Neural crest cell (in vitro differentiated cells): Measurements from ENCODE around the gene SHANK3. TPM values are rescaled to one million over a fixed set of nuclear protein-coding genes. Genes with fewer than 3 reads are reported as not detected.
A peak's percentile ranks its signal among the peaks of the same experiment; 100 is the strongest.

Source experiments
- DNase-seq: peaks from one replicate; pipeline ENCODE4 v3.0.0; 2021; ENCODE audit warnings: low read depth, mixed read lengths, low spot score
- H3K27ac Mint-ChIP-seq: one replicate; pipeline ENCODE4 v1.8.0; 2021; ENCODE audit warnings: mild to moderate bottlenecking, mixed read lengths; ENCODE audit not compliant: unreplicated experiment
- H3K27me3 Mint-ChIP-seq: 2 replicates; pipeline ENCODE4 v1.8.0; 2021; ENCODE audit warnings: low read depth, mild to moderate bottlenecking, mixed read lengths
- H3K36me3 Mint-ChIP-seq: 2 replicates; pipeline ENCODE4 v1.8.0; 2021; ENCODE audit warnings: low read depth, mild to moderate bottlenecking, mixed read lengths
- H3K4me1 Mint-ChIP-seq: 2 replicates; pipeline ENCODE4 v1.8.0; 2021; ENCODE audit warnings: mixed read lengths
- H3K4me3 Mint-ChIP-seq: one replicate; pipeline ENCODE4 v1.8.0; 2021; ENCODE audit warnings: mild to moderate bottlenecking, mixed read lengths
- H3K9me3 Mint-ChIP-seq: 2 replicates; pipeline ENCODE4 v1.8.0; 2021; ENCODE audit warnings: mixed read lengths
- CTCF ChIP-seq: fragments of 200-600 bp; sonication (generic); conservative IDR thresholded peaks from 2 replicates; pipeline ENCODE4 v1.5.0; 2021; ENCODE audit warnings: antibody characterized with exemption, mild to moderate bottlenecking
- total RNA-seq: library from RNA; stranded (reverse); gene quantifications from 2 replicates; pipeline ENCODE4 v1.2.1, GENCODE V29; 2021

The SHANK3 gene
- total RNA-seq, 1 donor from 2014 or later: 15.4 TPM

GRCh38 chr22:50712341-50713007 lies 39.9 kb downstream of the SHANK3 start:
- Mint-ChIP-seq H3K27me3 (peaks cover 4% of the 10 kb centered on the region), H3K36me3 (peaks cover 12% of the 10 kb centered on the region), H3K4me3 (no peak overlapping the region), H3K27ac (no peak overlapping the region), H3K9me3 (no peaks in the 10 kb centered on the region), H3K4me1 (peaks cover 21% of the 10 kb centered on the region)
- no peak for TF ChIP-seq CTCF
- no peak for DNase-seq

- Mint-ChIP-seq H3K36me3 (peaks cover 13% of the 10 kb centered on the region), H3K4me3 (peak overlapping the region; percentile 3), H3K9me3 (no peaks in the 10 kb centered on the region), H3K4me1 (peaks cover 21% of the 10 kb centered on the region), H3K27me3 (peaks cover 9% of the 10 kb centered on the region), H3K27ac (no peak overlapping the region)
- no peak for TF ChIP-seq CTCF
- no peak for DNase-seq
Observed at GRCh38 chr22:50713008-50713385, 40.4 kb downstream of the SHANK3 start.

- Mint-ChIP-seq H3K27ac (no peak overlapping the region), H3K4me1 (peaks cover 21% of the 10 kb centered on the region), H3K27me3 (peaks cover 15% of the 10 kb centered on the region)
Observed at GRCh38 chr22:50713571-50714056, 41.0 kb downstream of the SHANK3 start.

GRCh38 chr22:50714150-50714549 lies 41.5 kb downstream of the SHANK3 start:
- H3K36me3 Mint-ChIP-seq: peaks cover 13% of the 10 kb centered on the region

More at GRCh38 chr22:50713571-50714056, 41.0 kb downstream of the SHANK3 start:
- H3K4me3 Mint-ChIP-seq: peak overlapping the region; percentile 3
- no peaks in the 10 kb centered on the region for H3K9me3 Mint-ChIP-seq
- DNase-seq: no peak
- peaks cover 13% of the 10 kb centered on the region for H3K36me3 Mint-ChIP-seq
- TF ChIP-seq CTCF: no peak

GRCh38 chr22:50714631-50715179 lies 42.1 kb downstream of the SHANK3 start:
- H3K4me3 Mint-ChIP-seq: no peak overlapping the region
- no peak overlapping the region for H3K27ac Mint-ChIP-seq
- H3K36me3 Mint-ChIP-seq: peaks cover 13% of the 10 kb centered on the region
- peaks cover 26% of the 10 kb centered on the region for H3K27me3 Mint-ChIP-seq
- TF ChIP-seq CTCF: no peak
- no peaks in the 10 kb centered on the region for H3K9me3 Mint-ChIP-seq
- DNase-seq: no peak
- H3K4me1 Mint-ChIP-seq: peaks cover 21% of the 10 kb centered on the region

More at GRCh38 chr22:50714150-50714549, 41.5 kb downstream of the SHANK3 start:
- Mint-ChIP-seq H3K27ac (no peak overlapping the region), H3K4me1 (peaks cover 21% of the 10 kb centered on the region), H3K27me3 (peaks cover 21% of the 10 kb centered on the region), H3K4me3 (no peak overlapping the region), H3K9me3 (no peaks in the 10 kb centered on the region)
- TF ChIP-seq CTCF: no peak
- no peak for DNase-seq
